MM.1S (cell line): ENCODE data around the gene PTPRN.
"Not testable (repeated sequence)": the region's sequence is repeated elsewhere in the genome, so short reads cannot be mapped to it uniquely, and the experiment has no call there.

Experiments
- CTCF ChIP-seq: fragments of 300-600 bp; sonication (generic); IDR thresholded peaks from 2 replicates; pipeline ENCODE4 v1.5.1; 2016; ENCODE audit warnings: antibody characterized with exemption, low read length, mixed read lengths
- EZH2 ChIP-seq: fragments of 300-600 bp; sonication (generic); optimal IDR thresholded peaks from 2 replicates; pipeline ENCODE3; 2017; ENCODE audit warnings: low read depth, mild to moderate bottlenecking, antibody characterized with exemption, low read length, mixed read lengths
- EZH2phosphoT487 ChIP-seq: fragments of 300-600 bp; sonication (generic); IDR thresholded peaks from 2 replicates; pipeline ENCODE4 v1.6.1; 2018; ENCODE audit warnings: antibody characterized with exemption, low read length

DNA sequence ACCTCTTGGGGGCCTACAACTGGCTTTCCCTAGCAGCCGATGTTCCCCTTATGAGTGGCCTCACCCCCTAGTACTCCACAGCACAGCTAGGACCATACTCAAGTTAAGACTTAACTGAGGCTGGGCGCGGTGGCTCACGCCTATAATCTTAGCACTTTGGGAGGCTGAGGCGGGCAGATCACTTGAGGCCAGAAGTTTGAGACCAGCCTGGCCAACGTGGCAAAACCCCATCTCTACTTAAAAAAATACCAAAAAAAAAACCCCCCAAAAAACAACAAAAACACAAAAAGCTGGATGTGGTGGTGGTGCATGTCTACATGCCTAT is 22.1 kb downstream of the PTPRN start:
- not testable (repeated sequence) for TF ChIP-seq CTCF, EZH2phosphoT487, EZH2
